A549 treated with DMSO at 1 μM for 4 hours (cell line): ENCODE data around the gene ICAM1. TPM values are rescaled to one million over a fixed set of nuclear protein-coding genes. Genes with fewer than 3 reads are reported as not detected.

Experiments
- total RNA-seq: library from RNA; stranded (reverse); fragments of 200-300 nt; extraction: Qiagen RNA extraction; gene quantifications from 5 replicates; pipeline ENCODE4 v1.2.3, GENCODE V29; 2022; ENCODE audit warnings: low read depth

Gene ICAM1
- 3.9 to 7.0 TPM (median 5.1 TPM) in 5 replicates for total RNA-seq

GRCh38 chr19:10270616-10271394 lies at the start of gene ICAM1:
TSS of gene ICAM1 (plus strand) at chr19:10271120. CDS start at chr19:10271160, 40 bp downstream.

GRCh38 chr19:10230861-10231611 lies 39.9 kb upstream of the ICAM1 start, which contains the start of gene S1PR2:
TSS of gene S1PR2 (minus strand) at chr19:10231331. CDS start at chr19:10224905, 6,426 bp downstream.

GRCh38 chr19:10251792-10252694 lies 18.9 kb upstream of the ICAM1 start, which contains the start of gene MRPL4:
TSS of gene MRPL4 (plus strand) at chr19:10252214. CDS start at chr19:10252254, 40 bp downstream.

GRCh38 chr19:10286803-10287737 lies 16.1 kb downstream of the ICAM1 start, which contains the start of gene ICAM4:
TSS of gene ICAM4 (plus strand) at chr19:10286955. CDS start at chr19:10287013, 58 bp downstream.

GRCh38 chr19:10289836-10290356 lies 19.0 kb downstream of the ICAM1 start, which contains the start of gene ICAM5:
TSS of gene ICAM5 (plus strand) at chr19:10289952. CDS start at chr19:10290044, 92 bp downstream.

GRCh38 chr19:10309423-10309822 lies 38.5 kb downstream of the ICAM1 start, which contains the start of gene ZGLP1:
TSS of gene ZGLP1 (minus strand) at chr19:10309815.

GRCh38 chr19:10315335-10316214 lies 44.7 kb downstream of the ICAM1 start, which contains the start of gene FDX2:
TSS of gene FDX2 (minus strand) at chr19:10316015. CDS start at chr19:10315996, 19 bp downstream.

GRCh38 chr19:10332965-10333757 lies 62.2 kb downstream of the ICAM1 start, which contains the start of gene RAVER1:
TSS of gene RAVER1 (minus strand) at chr19:10333529. CDS start at chr19:10333507, 22 bp downstream.

Other genes starting within 250 kb of the ICAM1 start
- 7.2 to 8.4 TPM (median 8.2 TPM) in 5 replicates for gene SHFL, start 184.8 kb upstream of the ICAM1 start, total RNA-seq
- gene ANGPTL6, start 168.4 kb upstream of the ICAM1 start, total RNA-seq, result 0.05 to 0.13 TPM (median 0.10 TPM) in 3 of 5 replicates, not detected in the others
- 46.3 to 65.6 TPM (median 52.4 TPM) in 5 replicates for gene PPAN, start 164.8 kb upstream of the ICAM1 start, total RNA-seq
- gene P2RY11, start 159.4 kb upstream of the ICAM1 start, total RNA-seq, result 7.0 to 12.1 TPM (median 7.4 TPM) in 5 replicates
- gene EIF3G, start 151.2 kb upstream of the ICAM1 start, total RNA-seq, result 150 to 181 TPM (median 162 TPM) in 5 replicates
- 54.7 to 71.6 TPM (median 67.8 TPM) in 5 replicates for gene DNMT1, start 76.2 kb upstream of the ICAM1 start, total RNA-seq
- 1.1 to 1.6 TPM (median 1.2 TPM) in 5 replicates for gene S1PR2, start 39.8 kb upstream of the ICAM1 start, total RNA-seq
- 61.4 to 79.0 TPM (median 69.4 TPM) in 5 replicates for gene MRPL4, start 18.9 kb upstream of the ICAM1 start, total RNA-seq
- 0.09 to 0.17 TPM (median 0.11 TPM) in 4 of 5 replicates, not detected in the other for gene ICAM4, start 15.8 kb downstream of the ICAM1 start, total RNA-seq
- 0.57 to 1.2 TPM (median 0.65 TPM) in 5 replicates for gene ICAM5, start 18.8 kb downstream of the ICAM1 start, total RNA-seq
- 0.87 to 3.6 TPM (median 1.7 TPM) in 5 replicates for gene ZGLP1, start 38.7 kb downstream of the ICAM1 start, total RNA-seq
- 21.5 to 37.1 TPM (median 29.8 TPM) in 5 replicates for gene FDX2, start 44.9 kb downstream of the ICAM1 start, total RNA-seq
- gene RAVER1, start 62.4 kb downstream of the ICAM1 start, total RNA-seq, result 21.6 to 34.4 TPM (median 30.0 TPM) in 5 replicates
- 5.6 to 10.2 TPM (median 8.8 TPM) in 5 replicates for gene ICAM3, start 68.5 kb downstream of the ICAM1 start, total RNA-seq
- 32.6 to 51.3 TPM (median 48.2 TPM) in 5 replicates for gene TYK2, start 109.5 kb downstream of the ICAM1 start, total RNA-seq
- gene CDC37, start 132.4 kb downstream of the ICAM1 start, total RNA-seq, result 174 to 204 TPM (median 177 TPM) in 5 replicates
- gene PDE4A, start 149.4 kb downstream of the ICAM1 start, total RNA-seq, result 4.3 to 6.4 TPM (median 5.1 TPM) in 5 replicates
- gene KEAP1, start 232.2 kb downstream of the ICAM1 start, total RNA-seq, result 59.7 to 76.3 TPM (median 65.5 TPM) in 5 replicates
- gene S1PR5, start 246.3 kb downstream of the ICAM1 start, total RNA-seq, result 2.1 to 2.9 TPM (median 2.6 TPM) in 5 replicates